KG1 (cell line): ENCODE data around the gene LDLRAD3.
"Not testable (repeated sequence)": the region's sequence is repeated elsewhere in the genome, so short reads cannot be mapped to it uniquely, and the experiment has no call there.

Experiments used
- DNase-seq: peaks from one replicate; lab custom pipeline; 2025; lab: John Stamatoyannopoulos, UW

LDLRAD3 gene

DNA sequence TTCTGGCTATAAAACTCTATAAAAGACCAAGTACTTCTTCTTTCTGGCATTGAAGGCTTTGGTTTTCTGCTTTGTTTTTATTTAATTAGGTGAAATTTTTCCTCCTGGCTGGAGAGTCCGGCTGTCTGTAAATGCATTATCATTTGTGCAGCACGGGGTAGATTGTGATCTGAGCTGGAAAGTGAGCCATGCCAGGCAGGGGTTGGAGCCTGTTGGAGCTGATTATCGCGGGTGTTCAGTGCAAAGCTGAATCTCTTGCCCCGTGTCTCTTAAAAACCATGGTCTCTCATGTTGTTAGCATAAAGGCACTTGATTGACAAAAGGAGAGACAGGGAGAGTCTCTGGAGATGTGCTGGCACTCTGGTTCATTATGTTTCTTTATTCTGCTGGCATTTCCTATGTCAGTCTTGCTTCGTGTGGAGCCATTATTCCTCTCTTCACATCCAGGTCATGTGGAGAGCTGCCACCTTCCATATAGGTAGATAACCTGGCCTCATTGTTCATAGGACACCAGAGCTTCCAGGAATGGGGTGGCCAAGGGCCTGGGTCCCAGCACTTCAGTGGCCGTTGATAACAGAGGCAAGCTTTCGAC is 75.2 kb downstream of the LDLRAD3 start:
- DNase-seq = no peak

DNA sequence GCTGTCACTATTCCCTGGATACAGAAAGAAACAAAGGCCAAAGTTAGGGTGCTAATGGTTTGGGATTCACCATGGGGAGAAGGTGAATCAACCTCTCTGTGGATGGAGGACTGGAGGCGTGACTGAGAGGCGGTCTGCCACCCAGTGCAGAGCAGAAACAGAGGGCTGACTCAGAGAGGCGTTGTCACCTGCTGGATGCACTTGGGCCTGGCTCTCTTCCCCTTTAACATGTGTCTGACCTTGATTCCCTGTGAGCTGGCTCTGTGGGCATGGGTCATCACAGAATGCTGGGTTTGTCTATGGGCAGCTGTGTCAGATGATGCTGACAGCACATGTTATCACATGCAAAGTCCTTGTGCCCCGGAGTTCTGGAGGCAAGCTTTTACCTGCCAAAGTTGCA is 75.9 kb downstream of the LDLRAD3 start:
- no peak for DNase-seq

DNA sequence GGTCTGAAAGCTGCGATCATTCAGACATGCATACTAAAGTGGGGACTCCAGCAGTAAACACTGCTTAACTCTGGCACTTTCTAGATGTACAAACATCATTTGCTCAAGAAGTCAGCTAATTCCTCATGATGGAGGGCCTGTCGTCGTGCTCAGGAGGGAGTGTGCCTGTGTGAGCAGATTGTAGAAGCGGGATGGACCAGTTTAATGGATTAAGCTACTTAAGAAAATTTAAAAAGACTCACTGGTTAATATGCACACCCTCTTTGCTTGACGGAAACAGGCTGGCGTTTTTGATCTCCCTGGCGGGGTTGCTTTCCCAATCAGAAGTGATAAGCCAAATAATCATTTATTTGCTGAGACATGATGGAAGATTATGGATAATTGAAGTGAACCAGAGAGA is 79.0 kb downstream of the LDLRAD3 start:
- no peak for DNase-seq

DNA sequence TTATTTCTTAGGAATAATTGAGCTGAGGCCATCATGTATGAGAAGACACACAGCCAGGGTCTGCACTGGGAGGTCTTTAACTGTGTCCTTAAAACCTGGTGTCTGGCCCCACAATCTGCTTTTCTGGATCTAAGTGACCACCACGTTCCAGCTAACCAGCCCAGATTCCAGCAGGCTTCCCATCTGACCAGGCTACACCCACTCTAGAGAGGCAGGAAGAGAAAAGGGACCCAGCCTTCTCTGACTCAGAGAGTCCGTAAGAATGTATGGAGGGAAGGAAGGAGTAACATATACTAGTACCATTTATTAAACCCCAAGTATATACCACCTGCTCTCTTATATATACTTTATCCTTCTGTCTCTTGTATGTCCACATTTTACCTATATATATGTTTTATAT is 80.1 kb downstream of the LDLRAD3 start:
- DNase-seq = no peak

DNA sequence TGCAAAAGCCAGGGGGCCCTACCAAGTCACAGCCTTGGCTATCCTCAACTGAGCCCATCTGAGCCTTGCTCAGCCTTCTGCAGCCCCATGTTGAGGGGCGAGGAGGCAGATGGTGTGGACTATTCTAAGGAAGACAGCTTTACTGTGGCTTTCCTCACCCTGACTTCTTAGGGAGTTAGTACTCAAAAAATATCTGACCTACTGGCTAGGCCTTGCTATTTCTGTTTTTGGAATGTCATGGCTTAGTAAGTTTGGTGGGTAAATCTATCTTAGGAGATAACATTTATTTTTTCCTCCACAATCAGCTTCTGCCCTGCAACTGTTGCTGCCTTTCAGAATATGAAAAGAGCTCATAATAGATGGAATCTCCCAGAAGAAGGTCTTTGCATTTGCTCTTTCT is 80.9 kb downstream of the LDLRAD3 start:
- no peak for DNase-seq

DNA sequence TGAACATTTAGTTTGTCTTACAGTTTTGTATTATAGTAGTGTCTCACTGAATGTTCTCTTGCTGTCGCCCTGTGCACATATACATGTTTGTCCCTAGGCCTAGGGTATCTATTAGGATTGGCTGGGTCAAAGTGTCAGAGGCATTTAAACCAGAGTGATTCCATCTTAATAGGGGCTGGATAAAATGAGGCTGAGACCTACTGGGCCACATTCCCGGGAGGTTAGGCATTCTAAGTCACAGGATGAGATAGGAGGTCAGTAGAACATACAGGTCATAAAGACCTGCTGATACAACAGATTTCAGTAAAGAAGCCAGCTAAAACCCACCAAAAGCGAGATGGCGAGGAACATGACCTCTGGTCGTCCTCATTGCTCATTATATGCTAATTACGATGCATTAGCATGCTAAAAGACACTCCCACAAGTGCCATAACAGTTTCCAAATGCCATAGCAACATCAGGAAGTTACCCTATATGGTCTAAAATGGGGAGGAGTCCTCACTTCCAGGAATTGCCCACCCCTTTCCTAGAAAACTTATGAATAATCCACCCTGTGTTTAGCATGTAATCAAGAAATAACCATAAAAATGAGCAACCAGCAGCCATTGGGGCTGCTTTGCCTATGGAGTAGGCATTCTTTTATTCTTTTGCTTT is 82.6 kb downstream of the LDLRAD3 start:
- DNase-seq = no peak

DNA sequence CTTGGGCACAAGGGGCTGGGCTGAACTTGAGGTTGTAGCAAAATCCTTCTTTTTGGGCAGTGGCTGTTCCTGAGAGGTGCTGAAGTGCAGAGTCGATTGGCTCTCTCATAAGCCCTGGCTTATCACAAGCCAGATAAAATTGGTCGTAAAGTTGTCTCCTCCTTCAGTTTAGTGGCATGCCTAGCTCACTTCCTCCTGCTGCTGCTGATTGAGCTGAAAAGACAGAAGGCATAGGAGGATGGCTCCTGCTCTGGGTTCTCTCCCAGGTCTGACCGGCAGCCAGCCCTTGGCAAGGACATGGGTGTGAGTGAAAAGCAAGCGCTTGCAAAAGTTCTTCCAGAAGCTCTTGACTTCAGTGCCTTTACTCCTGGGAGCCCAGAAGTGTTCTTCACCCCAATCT is 83.9 kb downstream of the LDLRAD3 start:
- DNase-seq = no peak

DNA sequence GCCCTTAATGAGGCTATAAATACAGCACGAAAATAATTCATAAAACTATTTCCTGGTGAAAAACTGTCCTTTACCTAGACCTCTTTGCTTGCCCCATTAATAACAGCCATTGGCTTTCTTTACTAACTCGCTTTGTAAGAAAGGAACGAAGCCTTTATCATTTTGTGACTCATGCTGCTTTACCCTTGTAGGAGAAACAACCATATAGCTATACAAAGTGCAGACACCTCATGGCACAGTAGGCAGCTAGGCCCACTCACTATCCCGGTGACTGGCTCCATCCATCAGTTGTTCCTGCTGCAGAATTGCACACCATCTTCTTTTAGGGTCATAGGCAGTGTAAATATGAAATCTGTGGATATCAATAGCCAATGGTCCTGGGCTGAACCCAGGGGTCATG is 85.8 kb downstream of the LDLRAD3 start:
- DNase-seq = no peak

DNA sequence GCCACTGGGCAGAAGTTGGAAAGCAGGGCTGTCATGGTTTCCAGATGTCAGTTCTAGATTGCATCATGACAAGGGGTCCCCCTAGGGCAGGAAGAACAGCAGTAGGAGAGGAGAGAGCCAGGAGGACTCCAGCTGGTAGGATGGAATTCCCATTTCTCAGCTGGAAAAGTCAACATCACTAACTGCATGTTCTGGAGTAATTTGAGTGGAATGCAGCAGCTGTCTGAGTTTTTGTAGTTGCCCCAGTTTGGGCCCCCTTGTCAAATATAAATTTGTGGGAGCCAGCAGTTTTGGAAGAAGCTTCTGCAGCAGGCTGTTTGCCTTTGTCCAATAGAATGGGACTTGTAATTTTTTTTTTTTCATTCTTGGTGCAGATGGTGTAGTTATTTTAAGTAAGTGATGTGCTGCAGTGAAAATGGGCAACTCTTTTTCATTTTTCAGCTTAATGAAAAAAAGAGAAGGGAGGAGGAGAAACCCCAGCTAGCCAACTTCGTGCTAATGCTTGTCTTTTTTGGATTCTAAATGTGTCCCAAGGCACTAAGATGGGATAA is 86.9 kb downstream of the LDLRAD3 start:
- no peak for DNase-seq

DNA sequence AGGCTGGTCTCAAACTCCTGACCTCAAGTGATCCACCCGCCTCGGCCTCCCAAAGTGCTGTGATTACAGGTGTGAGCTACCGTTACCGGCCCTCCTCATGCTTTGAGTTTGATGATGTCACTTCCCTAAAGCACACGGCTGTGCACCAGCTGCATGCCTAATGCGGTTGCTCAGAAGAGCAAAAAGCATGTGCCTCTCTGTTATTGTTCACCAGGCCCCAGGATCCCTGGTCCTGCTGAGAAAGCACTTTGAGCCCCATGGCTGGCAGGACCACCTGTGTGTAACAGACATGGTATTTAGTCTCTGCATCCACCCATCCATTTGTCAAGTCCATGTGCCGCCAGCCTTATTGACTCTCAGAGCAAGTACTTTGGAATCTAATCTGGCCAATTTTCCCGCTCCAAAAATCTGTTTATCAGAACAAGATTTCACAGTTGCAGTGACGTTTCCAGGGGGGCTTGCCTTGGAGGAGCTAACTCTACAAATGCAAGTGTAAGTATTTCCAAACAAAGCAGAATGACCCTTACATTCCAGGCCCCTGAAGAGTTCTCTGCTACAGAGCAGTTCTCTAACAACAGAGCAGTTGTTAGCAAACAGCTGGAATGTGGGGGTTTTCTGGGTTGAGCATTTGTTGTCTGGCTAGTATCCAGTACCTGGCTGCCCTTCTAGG is 89.4 kb downstream of the LDLRAD3 start:
- DNase-seq = no peak

DNA sequence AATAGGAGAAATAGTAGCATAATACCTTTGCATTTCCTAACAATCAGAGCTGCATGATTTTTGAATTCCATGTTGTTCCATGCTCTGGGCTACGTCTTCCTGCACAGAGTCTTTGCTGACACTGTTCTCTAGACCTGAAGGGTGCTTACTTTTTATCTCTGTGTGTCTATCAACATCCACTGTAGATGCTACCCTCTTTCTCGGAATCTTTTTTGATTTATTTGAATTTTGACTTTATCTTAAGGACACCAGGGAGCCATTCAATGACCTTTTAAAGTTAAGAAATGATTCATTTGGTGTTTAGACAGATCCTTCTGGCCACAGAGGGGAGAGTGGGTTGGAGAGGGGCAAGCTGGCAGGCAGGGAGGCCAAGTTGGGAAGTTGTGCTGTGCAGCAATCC is 90.1 kb downstream of the LDLRAD3 start:
- DNase-seq = no peak

DNA sequence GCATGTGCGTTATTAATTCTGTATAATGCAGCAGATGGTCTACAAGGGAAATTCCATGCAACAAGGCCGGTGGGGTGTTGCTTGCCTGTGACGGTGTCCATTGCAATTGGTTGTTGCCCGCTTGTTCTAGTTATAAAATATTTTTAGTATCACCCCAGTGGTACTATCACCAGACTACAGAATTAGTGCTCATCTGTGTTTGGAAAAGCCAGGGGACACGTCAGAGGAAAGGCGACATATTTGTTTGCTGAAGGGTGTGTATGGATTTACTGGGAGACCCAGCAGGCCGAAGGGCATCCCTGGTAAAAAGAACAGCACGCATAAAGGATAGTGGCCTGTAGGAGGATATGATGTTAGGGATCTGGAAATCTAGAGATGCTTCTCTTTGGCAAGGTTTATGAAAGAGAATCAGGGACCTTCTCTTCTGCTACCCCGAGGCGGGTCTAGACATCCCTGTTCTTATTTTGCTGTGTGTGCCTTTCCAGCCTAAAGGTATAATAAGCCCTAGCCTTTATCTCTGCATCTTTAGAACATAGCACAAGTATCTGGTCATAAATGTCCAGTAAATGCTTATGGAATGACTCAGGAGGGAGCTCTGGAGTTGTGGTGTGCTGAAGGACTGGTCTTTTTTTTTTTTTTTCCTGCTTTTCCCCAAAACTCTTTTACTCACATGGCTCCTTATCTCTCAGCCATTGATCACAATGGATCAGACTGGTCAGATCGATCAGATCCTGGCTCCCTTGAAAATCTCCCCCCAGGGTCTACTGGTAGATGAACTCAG is 90.9 kb downstream of the LDLRAD3 start:
- DNase-seq = no peak

DNA sequence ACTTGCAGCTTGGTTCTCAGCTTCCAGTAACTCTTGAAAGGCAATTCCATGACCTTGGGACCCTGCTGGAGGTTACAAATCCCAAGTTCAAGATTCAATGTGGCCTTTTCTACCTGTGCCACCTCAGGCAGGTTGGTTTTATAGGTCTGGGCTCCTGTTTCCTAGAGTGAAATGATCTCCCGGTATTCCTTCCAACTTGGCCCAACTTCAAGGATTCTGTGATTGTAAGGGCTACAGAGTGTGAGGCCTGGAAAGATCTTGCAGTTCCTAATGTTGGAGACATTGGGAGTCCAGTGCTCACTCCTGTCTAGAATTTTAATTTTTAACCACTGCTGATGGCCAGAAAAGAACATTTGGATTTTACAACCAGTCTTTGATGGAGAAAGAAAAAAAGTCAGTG is 91.6 kb downstream of the LDLRAD3 start:
- no peak for DNase-seq

DNA sequence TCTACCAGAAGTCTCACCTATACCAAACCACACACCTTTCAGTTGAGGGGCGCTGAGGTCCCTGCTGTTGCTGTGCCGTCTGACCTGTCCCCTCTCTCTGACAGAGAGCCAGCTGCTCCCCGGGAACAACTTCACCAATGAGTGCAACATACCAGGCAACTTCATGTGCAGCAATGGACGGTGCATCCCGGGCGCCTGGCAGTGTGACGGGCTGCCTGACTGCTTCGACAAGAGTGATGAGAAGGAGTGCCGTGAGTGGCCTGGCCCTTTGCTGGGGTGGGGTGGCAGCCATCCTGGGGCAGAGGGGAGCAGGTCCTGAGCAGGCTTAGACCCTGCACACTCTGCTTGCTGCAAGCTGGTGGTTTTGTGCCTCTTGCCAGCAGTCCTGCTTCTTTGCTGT is 92.1 kb downstream of the LDLRAD3 start:
- no peak for DNase-seq

DNA sequence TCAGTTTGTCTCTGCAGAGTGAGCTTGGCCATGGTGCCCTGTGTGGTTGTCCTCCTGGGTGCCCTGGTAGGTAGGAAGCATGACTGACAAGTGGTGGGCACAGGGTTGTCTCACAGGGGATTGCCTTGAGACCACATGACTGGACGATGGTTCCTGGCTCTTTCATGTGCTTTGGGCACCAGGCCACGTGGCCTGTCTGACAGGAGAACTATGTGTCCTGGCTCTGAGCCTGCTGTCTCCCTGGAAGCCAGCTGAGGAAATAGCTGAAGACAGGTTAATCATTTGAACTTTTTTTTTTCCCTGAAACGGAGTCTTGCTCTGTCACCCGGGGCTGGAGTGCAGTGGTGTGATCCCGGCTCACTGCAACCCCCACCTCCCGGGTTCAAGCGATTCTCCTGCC is 93.2 kb downstream of the LDLRAD3 start:
- DNase-seq = no peak

DNA sequence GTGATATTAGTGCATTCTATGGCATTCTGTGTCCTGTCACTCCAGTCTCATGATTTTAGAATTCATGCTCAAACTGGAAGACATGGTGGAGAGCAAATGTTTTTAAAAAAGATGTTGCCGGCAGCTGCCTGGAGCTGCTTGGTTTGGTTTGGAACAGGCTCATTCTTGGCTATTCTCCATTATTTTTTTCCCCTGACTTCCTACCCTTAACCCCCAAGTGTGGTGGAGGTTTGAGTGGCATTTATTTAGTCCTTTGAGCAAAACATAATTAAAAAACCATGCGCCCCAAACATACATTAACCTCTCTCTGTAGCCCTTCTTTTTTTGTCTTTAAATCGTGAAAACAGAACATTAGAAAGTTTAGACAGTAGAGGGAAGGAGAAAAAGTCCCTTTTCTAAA is 94.7 kb downstream of the LDLRAD3 start:
- no peak for DNase-seq

DNA sequence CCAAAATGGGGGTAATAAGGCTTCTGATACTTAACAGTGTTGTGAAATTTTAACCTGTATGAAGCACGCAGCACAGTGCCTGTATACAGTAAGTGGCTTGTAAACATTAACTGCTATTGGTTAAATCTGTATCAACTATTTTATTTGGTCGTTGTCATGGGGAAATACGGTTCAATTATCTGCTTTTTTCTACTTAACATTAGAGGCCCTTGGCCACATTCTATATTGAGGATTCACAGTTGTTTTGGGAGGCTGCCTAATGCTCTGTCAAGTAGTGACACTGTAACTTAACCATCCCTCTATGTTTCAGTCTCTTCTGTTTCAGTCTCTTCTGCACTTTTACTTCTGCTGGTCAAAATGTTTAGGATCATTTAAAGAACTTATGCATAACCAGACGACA is 95.6 kb downstream of the LDLRAD3 start:
- no peak for DNase-seq

DNA sequence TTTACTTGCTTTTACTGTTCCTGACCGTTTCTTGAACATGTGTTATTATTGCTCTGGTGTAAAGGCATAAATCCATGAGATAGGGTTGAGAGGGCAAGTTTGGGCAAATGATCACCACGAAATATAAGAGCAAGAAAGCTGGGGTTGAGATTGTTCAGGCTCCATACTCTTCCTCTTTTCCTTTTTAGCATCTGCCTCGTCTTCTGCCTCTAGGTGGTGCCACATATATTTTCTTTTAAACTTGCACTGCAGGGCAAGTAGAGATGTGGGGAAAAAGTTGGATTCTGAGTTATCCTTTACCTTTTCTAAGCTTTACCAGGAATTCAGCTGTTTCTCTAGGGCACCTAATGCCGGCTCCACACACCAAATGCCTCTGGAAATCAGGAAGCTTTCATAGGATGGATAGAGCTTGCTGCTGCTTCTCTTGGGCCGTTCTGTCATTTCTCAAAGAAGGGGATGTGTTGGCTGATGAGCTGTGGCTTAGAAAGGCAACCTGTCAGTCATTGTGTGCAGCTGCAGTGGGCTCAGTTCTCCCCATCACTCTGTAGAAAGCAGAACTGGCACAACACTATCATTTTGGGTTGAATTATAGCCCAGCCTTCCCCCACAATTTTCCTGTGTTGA is 98.2 kb downstream of the LDLRAD3 start:
- DNase-seq = no peak

DNA sequence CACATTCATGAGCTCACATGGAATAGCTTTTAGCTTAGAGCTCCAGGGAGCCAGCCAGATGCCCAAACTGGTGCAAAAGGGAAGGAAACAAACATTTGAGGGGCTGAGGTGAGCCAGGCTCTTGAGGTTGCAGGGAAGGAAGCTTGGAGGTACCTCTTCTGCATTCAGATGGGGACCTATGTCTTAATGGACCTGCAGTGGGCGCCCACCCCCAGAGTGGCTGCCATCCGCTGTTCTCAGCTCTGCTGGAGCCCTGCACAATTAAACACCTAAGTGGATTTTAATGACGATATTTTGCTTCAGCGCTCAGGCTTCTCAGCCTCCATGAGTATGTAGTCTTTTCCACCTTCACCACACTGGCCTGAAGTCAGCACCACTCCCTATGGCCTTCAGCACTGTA is 100.8 kb downstream of the LDLRAD3 start:
- no peak for DNase-seq

DNA sequence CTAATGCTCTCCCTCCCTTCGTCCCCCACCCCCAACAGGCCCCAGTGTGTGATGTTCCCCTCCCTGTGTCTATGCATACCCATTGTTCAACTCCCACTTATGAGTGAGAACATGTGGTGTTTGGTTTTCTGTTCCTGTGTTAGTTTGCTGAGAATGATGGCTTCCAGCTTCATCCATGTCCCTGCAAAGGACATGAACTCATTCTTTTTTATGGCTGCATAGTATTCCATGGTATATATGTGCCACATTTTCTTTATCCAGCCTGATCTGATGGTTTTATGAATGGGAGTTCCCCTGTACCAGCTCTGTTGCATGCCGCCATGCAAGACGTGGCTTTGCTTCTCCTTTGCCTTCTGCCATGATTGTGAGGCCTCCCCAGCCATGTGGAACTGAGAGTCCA is 102.1 kb downstream of the LDLRAD3 start:
- DNase-seq = not testable (repeated sequence)

DNA sequence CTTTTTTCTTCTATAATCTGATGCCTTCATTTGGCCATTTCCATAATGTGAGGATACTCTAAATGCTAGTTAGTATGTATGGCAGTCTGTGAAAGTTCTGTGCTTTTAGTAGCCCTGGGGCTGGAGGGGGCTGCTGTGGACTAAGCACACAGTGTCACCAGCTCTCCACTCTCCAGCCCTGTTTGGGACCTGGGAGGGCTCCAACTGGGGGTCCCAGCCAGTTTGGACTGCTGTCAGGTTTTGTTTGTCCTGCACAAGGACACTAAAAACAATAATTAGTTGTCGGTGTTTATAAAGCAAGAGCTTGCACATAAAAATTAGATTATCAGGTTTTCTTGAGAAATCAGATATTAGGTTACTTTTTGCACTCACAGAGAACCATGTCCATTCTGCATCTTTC is 103.1 kb downstream of the LDLRAD3 start:
- DNase-seq = no peak

DNA sequence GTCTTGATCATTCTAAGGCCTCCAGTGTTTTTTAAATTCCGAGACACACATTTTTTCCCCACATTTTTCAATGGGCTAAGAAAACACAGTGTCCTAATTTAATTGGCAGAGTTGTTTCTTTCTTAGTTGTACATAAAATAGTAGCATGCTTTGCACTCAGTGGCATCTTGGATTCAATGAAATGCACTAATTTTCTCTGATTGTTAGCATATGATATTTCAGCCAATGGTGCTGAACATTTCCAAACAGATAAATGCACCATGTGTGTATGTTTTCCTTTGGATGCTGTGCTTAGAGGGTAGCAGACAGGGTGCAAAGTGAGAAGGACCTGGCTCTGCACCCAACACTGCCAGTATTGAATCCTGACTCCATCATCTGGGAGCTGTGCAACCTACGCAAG is 103.5 kb downstream of the LDLRAD3 start:
- no peak for DNase-seq
